Stomach (tissue), 9 donors: ENCODE measurements around the gene SLC25A33. TPM values are rescaled to one million over a fixed set of nuclear protein-coding genes. Genes with fewer than 3 reads are reported as not detected.
"Not testable (repeated sequence)": the region's sequence is repeated elsewhere in the genome, so short reads cannot be mapped to it uniquely, and the experiment has no call there.

Experiments used
- DNase-seq, 2 donors: peaks; one replicate each; pipeline versions ENCODE4 v3.0.0 to v3.0.0-alpha.2; 2013 to 2019
- H3K27ac ChIP-seq, 5 donors: fragments of 200-600 bp in 4 of 5; sonication (generic) in 4 of 5; one replicate each; pipeline ENCODE4 v1.5.1; 2013 to 2019; ENCODE audit warnings: mild to moderate bottlenecking in 1 of 5, moderate library complexity in 1 of 5
- H3K27me3 ChIP-seq, 3 donors: fragments of 200-600 bp; sonication (generic); one replicate each; pipeline ENCODE4 v1.5.1; 2017 to 2019; ENCODE audit warnings: mixed run types in 1 of 3
- H3K36me3 ChIP-seq, 4 donors: fragments of 200-600 bp; sonication (generic); 1 replicate in 3 of 4; 2 replicates in 1 of 4; pipeline ENCODE4 v1.5.1; 2016 to 2019
- H3K4me1 ChIP-seq, 4 donors: fragments of 200-600 bp; sonication (generic); one replicate each; pipeline ENCODE4 v1.5.1; 2016 to 2019
- H3K4me3 ChIP-seq, 4 donors: fragments of 200-600 bp; sonication (generic) in 3 of 4; one replicate each; pipeline ENCODE4 v1.5.1; 2016 to 2019; ENCODE audit warnings: mild to moderate bottlenecking in 1 of 4
- H3K9me3 ChIP-seq, 4 donors: fragments of 200-600 bp; sonication (generic); one replicate each; pipeline ENCODE4 v1.5.1; 2016 to 2019
- EP300 ChIP-seq: sonication (generic); formaldehyde crosslinking; IDR thresholded peaks from one replicate; pipeline ENCODE4 v1.6.1; 2017; ENCODE audit warnings: antibody characterized with exemption
- POLR2A ChIP-seq, 4 donors: fragments of 450-650 bp; IDR thresholded peaks; one replicate each; pipeline ENCODE4 v1.6.1; 2016; ENCODE audit warnings: antibody characterized with exemption in 4 of 4, control low read depth in 2 of 4, mild to moderate bottlenecking in 1 of 4, moderate library complexity in 1 of 4
- POLR2AphosphoS5 ChIP-seq, 3 donors: sonication (generic); formaldehyde crosslinking; IDR thresholded peaks; one replicate each; pipeline ENCODE4 v1.6.1; 2016; ENCODE audit warnings: antibody characterized with exemption in 3 of 3
- WGBS, 5 donors: extraction: QIAGEN DNeasy Blood & Tissue Kit in 3 of 5; methylation state at CpG; one replicate each; pipeline versions ENCODE4 v1.1.5 to v1.1.7; 2013 to 2018; 5-methylcytosine and 5-hydroxymethylcytosine counted together
- intact Hi-C: fragments of 100-400 bp; cut with DNase I; formaldehyde crosslinking; loops from one replicate; pipeline ENCODE4 v1.15.1; 2023; ENCODE audit warnings: low total_unique reads
- polyA plus RNA-seq, 3 donors: library from polyadenylated mRNA; stranded (reverse); fragments of 200-250 nt; gene quantifications; one replicate each; pipeline ENCODE4 v1.2.3, GENCODE V29; 2013
- total RNA-seq, 5 donors: library from RNA; depleted of rRNA; stranded (reverse); fragments of >200 nt; gene quantifications; one replicate each; pipeline versions ENCODE4 v1.1.0 to v1.2.3, GENCODE V29; 2014 to 2016
- TF ChIP-seq, protein P1 (sequence below), 7 experiments: fragments of 450-650 bp in 4 of 7; fragments of 200-600 bp in 3 of 7; sonication (generic) in 3 of 7; IDR thresholded peaks; one replicate each; pipeline ENCODE4 v1.5.1; 2016 to 2019; ENCODE audit warnings: antibody characterized with exemption in 7 of 7, control low read depth in 2 of 7, mild to moderate bottlenecking in 1 of 7
- donor health status: healthy with polysubstance abuse.
- donor health status: Bipolar disorder and iron deficiency.
- donor health status: healthy.

Gene SLC25A33
- total and polyA plus RNA-seq, 8 donors = 0.58 to 15.2 (median 5.2) TPM

DNA sequence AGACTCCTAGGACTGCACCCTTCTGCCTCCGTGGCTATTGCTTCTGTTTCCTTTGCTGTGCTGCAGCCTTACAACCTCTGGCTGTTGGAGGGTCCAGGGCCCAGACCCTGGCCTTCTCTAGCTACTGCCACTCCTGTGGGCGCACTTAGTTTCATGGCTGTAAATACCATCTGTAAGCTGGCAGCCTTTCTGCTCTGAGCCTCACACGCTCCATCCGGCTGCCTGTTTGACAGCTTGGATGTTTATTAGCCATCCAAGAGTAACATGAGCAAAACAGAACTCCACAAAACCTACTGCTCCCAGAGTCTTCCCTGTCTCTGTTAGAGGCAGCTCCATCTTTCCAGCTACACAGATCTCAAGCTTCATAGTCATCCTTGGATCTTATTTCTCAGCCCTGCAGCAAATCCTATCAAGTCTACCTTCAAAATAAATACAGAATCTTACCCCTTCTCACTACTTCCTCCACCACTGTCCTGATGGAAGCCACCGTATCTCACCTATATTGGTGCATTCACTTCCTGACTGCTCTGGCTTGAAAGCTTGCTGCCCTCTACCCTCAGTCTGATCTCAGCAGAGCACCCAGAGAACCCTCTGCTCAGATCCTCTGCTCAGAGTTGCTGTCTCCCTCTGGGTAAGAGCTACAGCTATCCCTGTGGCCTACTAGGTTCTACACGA lies 19.1 kb downstream of the SLC25A33 start:
- DNase-seq = no peak
- peak overlapping the region in 2 of 5 donors; percentile 19 to 46 for H3K27ac ChIP-seq
- 71 to 86% (median 81%) methylated on average over 6 of the region's 6 CpGs for WGBS, 5 donors
- peaks cover 0 to 48% (median 44%) of the 10 kb centered on the region in 4 donors for H3K36me3 ChIP-seq
- intact Hi-C loops = no loop called here
- H3K9me3 ChIP-seq = no peaks in the 10 kb centered on the region
- TF ChIP-seq POLR2AphosphoS5 (IDR thresholded peaks at IDR 0.05) (no peak), EP300 (no peak), POLR2A (IDR thresholded peaks at IDR 0.05) (no peak)
- TF ChIP-seq, protein P1, sequence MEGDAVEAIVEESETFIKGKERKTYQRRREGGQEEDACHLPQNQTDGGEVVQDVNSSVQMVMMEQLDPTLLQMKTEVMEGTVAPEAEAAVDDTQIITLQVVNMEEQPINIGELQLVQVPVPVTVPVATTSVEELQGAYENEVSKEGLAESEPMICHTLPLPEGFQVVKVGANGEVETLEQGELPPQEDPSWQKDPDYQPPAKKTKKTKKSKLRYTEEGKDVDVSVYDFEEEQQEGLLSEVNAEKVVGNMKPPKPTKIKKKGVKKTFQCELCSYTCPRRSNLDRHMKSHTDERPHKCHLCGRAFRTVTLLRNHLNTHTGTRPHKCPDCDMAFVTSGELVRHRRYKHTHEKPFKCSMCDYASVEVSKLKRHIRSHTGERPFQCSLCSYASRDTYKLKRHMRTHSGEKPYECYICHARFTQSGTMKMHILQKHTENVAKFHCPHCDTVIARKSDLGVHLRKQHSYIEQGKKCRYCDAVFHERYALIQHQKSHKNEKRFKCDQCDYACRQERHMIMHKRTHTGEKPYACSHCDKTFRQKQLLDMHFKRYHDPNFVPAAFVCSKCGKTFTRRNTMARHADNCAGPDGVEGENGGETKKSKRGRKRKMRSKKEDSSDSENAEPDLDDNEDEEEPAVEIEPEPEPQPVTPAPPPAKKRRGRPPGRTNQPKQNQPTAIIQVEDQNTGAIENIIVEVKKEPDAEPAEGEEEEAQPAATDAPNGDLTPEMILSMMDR (IDR thresholded peaks at IDR 0.05) = no peak
- H3K4me3 ChIP-seq = no peak overlapping the region
- H3K27me3 ChIP-seq = no peaks in the 10 kb centered on the region
- peaks cover 15 to 65% (median 42%) of the 10 kb centered on the region in 4 donors for H3K4me1 ChIP-seq

GRCh38 chr1:9558946-9559545 lies 19.8 kb downstream of the SLC25A33 start:
- Histone ChIP-seq H3K27me3 (no peaks in the 10 kb centered on the region), H3K9me3 (no peaks in the 10 kb centered on the region), H3K36me3 (peaks cover 0 to 44% (median 39%) of the 10 kb centered on the region in 4 donors), H3K4me1 (peaks cover 15 to 64% (median 41%) of the 10 kb centered on the region in 4 donors), H3K27ac (peak overlapping the region in 2 of 5 donors; percentile 19 to 46), H3K4me3 (no peak overlapping the region)
- WGBS, 5 donors = 77 to 82% (median 80%) methylated on average over 11 of the region's 11 CpGs
- no peak for TF ChIP-seq POLR2AphosphoS5 (IDR thresholded peaks at IDR 0.05)
- TF ChIP-seq POLR2A (IDR thresholded peaks at IDR 0.05) = no peak
- TF ChIP-seq, protein P1 (IDR thresholded peaks at IDR 0.05) = no peak
- no peak for TF ChIP-seq EP300
- intact Hi-C loops = no loop called here
- no peak for DNase-seq

DNA sequence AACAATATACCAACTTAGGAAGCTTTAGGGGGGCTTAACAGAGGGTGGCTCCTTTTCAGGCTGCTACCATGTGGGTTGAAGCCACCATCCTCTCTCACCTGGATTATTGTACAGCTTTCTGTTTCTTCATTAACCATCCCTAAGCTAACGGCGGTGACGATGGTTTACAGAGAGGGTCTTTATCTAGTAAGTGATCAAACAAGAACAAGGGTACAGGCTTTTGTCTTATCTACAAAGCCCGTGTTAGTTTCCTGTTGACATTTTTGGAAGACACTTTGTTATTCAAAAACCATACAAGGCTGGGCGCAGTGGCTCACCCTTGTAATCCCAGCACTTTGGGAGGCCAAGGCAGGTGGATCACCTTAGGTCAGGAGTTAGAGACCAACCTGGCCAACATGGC lies 20.4 kb downstream of the SLC25A33 start:
- H3K9me3 ChIP-seq = no peaks in the 10 kb centered on the region
- H3K4me1 ChIP-seq = peaks cover 15 to 64% (median 40%) of the 10 kb centered on the region in 4 donors
- no peaks in the 10 kb centered on the region for H3K27me3 ChIP-seq
- DNase-seq = no peak
- intact Hi-C loops = no loop called here
- no peak overlapping the region for H3K4me3 ChIP-seq
- 64 to 72% (median 70%) methylated on average over 5 of the region's 5 CpGs for WGBS, 5 donors
- TF ChIP-seq POLR2AphosphoS5 (IDR thresholded peaks at IDR 0.05) (no peak), POLR2A (IDR thresholded peaks at IDR 0.05) (no peak), EP300 (no peak)
- TF ChIP-seq, protein P1 (IDR thresholded peaks at IDR 0.05) = no peak
- peaks cover 0 to 39% (median 33%) of the 10 kb centered on the region in 4 donors for H3K36me3 ChIP-seq
- peak overlapping the region in 2 of 5 donors; percentile 1 to 46 for H3K27ac ChIP-seq

- H3K9me3 ChIP-seq, intact Hi-C loops, H3K4me3 ChIP-seq, DNase-seq, H3K27me3 ChIP-seq: not testable (repeated sequence)
- Histone ChIP-seq H3K4me1 (peaks cover 15 to 61% (median 39%) of the 10 kb centered on the region in 4 donors), H3K36me3 (peaks cover 0 to 39% (median 33%) of the 10 kb centered on the region in 4 donors), H3K27ac (peak overlapping the region in 2 of 5 donors; percentile 1 to 46)
- 86 to 95% (median 91%) methylated on average over 17 of the region's 17 CpGs for WGBS, 5 donors
These were observed 20.8 kb downstream of the SLC25A33 start for GRCh38 chr1:9560090-9560489.
